SK-N-SH treated with all-trans-retinoic acid at 6 μM for 48 hours (cell line): ENCODE data around the gene FBXL3.

ENCODE experiments used
- ATAC-seq: fragments of 200-7000 bp; cut with Tn5 transposase; 3 replicates; pipeline ENCODE4 v1.9.1; 2020; ENCODE audit warnings: mild to moderate bottlenecking, moderate library complexity
- ARNTL ChIP-seq: fragments of 450-650 bp; formaldehyde crosslinking; IDR thresholded peaks from 2 replicates; pipeline ENCODE4 v1.5.0; 2020; ENCODE audit warnings: low read depth, mild to moderate bottlenecking, moderate library complexity, borderline replicate concordance
- CSDC2 ChIP-seq: fragments of 250-450 bp; sonication (Bioruptor Pico); IDR thresholded peaks from 2 replicates; pipeline ENCODE4 v1.5.0; 2020; ENCODE audit warnings: mild to moderate bottlenecking, moderate library complexity
- ESRRG ChIP-seq: fragments of 250-450 bp; sonication (Bioruptor Pico); IDR thresholded peaks from 2 replicates; pipeline ENCODE4 v1.6.1; 2021; ENCODE audit warnings: mild to moderate bottlenecking
- GLIS3 ChIP-seq: fragments of 250-450 bp; sonication (Bioruptor Pico); IDR thresholded peaks from 2 replicates; pipeline ENCODE4 v1.5.0; 2020; ENCODE audit warnings: mild to moderate bottlenecking, moderate library complexity
- OSR1 ChIP-seq: fragments of 250-450 bp; sonication (Bioruptor Pico); IDR thresholded peaks from 2 replicates; pipeline ENCODE4 v1.8.0; 2022; ENCODE audit warnings: moderate library complexity, mild to moderate bottlenecking, inconsistent platforms
- PPARA ChIP-seq: fragments of 250-450 bp; sonication (Bioruptor Pico); IDR thresholded peaks from 2 replicates; pipeline ENCODE4 v1.5.0; 2020; ENCODE audit warnings: mild to moderate bottlenecking, borderline replicate concordance
- SNAI2 ChIP-seq: fragments of 250-450 bp; sonication (Bioruptor Pico); IDR thresholded peaks from 2 replicates; pipeline ENCODE4 v1.5.0; 2020; ENCODE audit warnings: mild to moderate bottlenecking, moderate library complexity
- TCF4 ChIP-seq: fragments of 250-450 bp; sonication (Bioruptor Pico); IDR thresholded peaks from 2 replicates; pipeline ENCODE4 v1.8.0; 2021; ENCODE audit warnings: mild to moderate bottlenecking, moderate library complexity, borderline replicate concordance
- TOX ChIP-seq: fragments of 250-450 bp; sonication (Bioruptor Pico); IDR thresholded peaks from 2 replicates; pipeline ENCODE4 v1.8.0; 2021; ENCODE audit warnings: mild to moderate bottlenecking, moderate library complexity, borderline replicate concordance
- ZFP3 ChIP-seq: fragments of 250-450 bp; sonication (Bioruptor Pico); IDR thresholded peaks from 2 replicates; pipeline ENCODE4 v1.5.0; 2020; ENCODE audit warnings: mild to moderate bottlenecking, moderate library complexity
- ZFP30 ChIP-seq: fragments of 450-650 bp; formaldehyde crosslinking; IDR thresholded peaks from 2 replicates; pipeline ENCODE4 v1.5.0; 2022; ENCODE audit warnings: mild to moderate bottlenecking, moderate library complexity
- ZNF565 ChIP-seq: fragments of 450-650 bp; formaldehyde crosslinking; conservative IDR thresholded peaks from 2 replicates; pipeline ENCODE4 v1.5.0; 2020; ENCODE audit warnings: low read depth, mild to moderate bottlenecking, moderate library complexity
- ZNF70 ChIP-seq: fragments of 450-650 bp; formaldehyde crosslinking; IDR thresholded peaks from 2 replicates; pipeline ENCODE4 v1.5.0; 2020; ENCODE audit warnings: mild to moderate bottlenecking, moderate library complexity
- ZNF8 ChIP-seq: fragments of 450-650 bp; formaldehyde crosslinking; IDR thresholded peaks from 2 replicates; pipeline ENCODE4 v1.5.0; 2020; ENCODE audit warnings: mild to moderate bottlenecking, moderate library complexity
- TF ChIP-seq, protein P1 (sequence below): fragments of 250-450 bp; sonication (Bioruptor Pico); IDR thresholded peaks from 2 replicates; pipeline ENCODE4 v1.8.0; 2021; ENCODE audit warnings: low read depth, mild to moderate bottlenecking, moderate library complexity, borderline replicate concordance
- TF ChIP-seq, protein P2 (sequence below): fragments of 250-450 bp; sonication (Bioruptor Pico); IDR thresholded peaks from 2 replicates; pipeline ENCODE4 v1.5.1; 2020; ENCODE audit warnings: low read depth, mild to moderate bottlenecking, moderate library complexity
- TF ChIP-seq, protein P3 (sequence below): fragments of 250-450 bp; sonication (Bioruptor Pico); IDR thresholded peaks from 2 replicates; pipeline ENCODE4 v1.5.1; 2021; ENCODE audit warnings: mild to moderate bottlenecking, moderate library complexity
- TF ChIP-seq, protein P4 (sequence below): fragments of 250-450 bp; sonication (Bioruptor Pico); IDR thresholded peaks from 2 replicates; pipeline ENCODE4 v1.5.0; 2020; ENCODE audit warnings: mild to moderate bottlenecking, moderate library complexity
- TF ChIP-seq, protein P5 (sequence below): fragments of 250-450 bp; sonication (Bioruptor Pico); IDR thresholded peaks from 2 replicates; pipeline ENCODE4 v1.8.0; 2020; ENCODE audit warnings: mild to moderate bottlenecking, moderate library complexity, borderline replicate concordance

Gene FBXL3

DNA sequence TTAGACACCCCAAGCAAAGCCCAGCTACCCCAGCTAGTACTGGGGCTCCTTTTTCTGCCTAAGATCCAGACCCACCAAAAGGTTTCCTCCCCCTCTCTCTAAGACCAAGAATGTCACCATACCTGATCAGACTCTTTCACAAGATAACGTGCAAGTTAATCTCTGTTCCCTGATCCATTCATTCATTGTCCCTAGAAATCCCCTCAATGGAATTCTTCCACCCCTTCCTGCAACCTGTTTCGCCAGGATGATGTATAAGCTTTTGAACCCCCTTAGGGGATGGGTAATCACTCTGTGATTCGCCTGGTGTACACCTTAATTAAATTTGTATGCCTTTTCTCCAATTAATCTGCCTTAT is 52.4 kb downstream of the FBXL3 start (continued):
- TF ChIP-seq OSR1: no peak
- TF ChIP-seq, protein P1, sequence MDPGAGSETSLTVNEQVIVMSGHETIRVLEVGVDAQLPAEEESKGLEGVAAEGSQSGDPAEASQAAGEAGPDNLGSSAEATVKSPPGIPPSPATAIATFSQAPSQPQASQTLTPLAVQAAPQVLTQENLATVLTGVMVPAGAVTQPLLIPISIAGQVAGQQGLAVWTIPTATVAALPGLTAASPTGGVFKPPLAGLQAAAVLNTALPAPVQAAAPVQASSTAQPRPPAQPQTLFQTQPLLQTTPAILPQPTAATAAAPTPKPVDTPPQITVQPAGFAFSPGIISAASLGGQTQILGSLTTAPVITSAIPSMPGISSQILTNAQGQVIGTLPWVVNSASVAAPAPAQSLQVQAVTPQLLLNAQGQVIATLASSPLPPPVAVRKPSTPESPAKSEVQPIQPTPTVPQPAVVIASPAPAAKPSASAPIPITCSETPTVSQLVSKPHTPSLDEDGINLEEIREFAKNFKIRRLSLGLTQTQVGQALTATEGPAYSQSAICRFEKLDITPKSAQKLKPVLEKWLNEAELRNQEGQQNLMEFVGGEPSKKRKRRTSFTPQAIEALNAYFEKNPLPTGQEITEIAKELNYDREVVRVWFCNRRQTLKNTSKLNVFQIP: no peak
- no peak for TF ChIP-seq PPARA (CRISPR knock-in tag)

DNA sequence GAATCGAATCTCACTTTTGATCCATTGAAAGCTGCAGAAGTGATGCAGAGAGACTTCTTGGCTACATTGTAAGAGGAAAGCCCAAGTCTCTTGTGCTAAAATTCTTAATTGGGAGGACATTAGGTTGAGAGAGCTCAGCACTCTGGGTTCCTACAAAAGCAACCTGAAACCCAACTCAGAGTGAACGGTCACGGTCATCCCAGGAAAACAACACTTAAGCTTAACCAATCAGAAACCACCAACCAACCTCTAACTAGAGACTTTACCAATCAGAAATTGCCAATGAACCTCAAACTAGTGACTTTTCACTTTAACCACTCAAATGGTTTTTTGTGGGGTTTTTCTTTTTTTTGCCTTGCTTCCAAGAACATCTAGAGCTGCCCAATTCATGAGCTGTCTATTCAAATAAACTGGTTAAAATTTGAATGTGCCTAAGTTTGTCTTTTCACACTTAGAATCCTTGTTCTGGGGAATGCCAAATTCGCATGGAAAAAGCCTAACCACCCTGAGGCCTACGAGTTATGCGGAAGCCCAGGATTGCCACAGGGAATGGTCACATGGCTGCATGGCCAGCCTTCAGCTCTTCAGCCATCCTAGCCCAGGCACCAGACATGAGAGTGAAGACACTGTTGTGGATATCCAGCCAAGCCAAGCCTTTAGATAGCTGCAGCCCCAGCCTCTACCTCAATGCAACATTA is 52.9 kb downstream of the FBXL3 start:
- ATAC-seq: no peak
- no peak for TF ChIP-seq ZNF70 (CRISPR knock-in tag)
- no peak for TF ChIP-seq GLIS3 (CRISPR knock-in tag)
- TF ChIP-seq, protein P2, sequence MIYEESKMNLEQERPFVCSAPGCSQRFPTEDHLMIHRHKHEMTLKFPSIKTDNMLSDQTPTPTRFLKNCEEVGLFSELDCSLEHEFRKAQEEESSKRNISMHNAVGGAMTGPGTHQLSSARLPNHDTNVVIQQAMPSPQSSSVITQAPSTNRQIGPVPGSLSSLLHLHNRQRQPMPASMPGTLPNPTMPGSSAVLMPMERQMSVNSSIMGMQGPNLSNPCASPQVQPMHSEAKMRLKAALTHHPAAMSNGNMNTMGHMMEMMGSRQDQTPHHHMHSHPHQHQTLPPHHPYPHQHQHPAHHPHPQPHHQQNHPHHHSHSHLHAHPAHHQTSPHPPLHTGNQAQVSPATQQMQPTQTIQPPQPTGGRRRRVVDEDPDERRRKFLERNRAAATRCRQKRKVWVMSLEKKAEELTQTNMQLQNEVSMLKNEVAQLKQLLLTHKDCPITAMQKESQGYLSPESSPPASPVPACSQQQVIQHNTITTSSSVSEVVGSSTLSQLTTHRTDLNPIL (CRISPR knock-in tag): no peak
- TF ChIP-seq, protein P1: no peak
- TF ChIP-seq ZNF565 (CRISPR knock-in tag): no peak
- TF ChIP-seq ESRRG (CRISPR knock-in tag): no peak
- TF ChIP-seq TOX (CRISPR knock-in tag): no peak
- TF ChIP-seq, protein P3, sequence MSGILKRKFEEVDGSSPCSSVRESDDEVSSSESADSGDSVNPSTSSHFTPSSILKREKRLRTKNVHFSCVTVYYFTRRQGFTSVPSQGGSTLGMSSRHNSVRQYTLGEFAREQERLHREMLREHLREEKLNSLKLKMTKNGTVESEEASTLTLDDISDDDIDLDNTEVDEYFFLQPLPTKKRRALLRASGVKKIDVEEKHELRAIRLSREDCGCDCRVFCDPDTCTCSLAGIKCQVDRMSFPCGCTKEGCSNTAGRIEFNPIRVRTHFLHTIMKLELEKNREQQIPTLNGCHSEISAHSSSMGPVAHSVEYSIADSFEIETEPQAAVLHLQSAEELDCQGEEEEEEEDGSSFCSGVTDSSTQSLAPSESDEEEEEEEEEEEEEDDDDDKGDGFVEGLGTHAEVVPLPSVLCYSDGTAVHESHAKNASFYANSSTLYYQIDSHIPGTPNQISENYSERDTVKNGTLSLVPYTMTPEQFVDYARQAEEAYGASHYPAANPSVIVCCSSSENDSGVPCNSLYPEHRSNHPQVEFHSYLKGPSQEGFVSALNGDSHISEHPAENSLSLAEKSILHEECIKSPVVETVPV: no peak
- no peak for TF ChIP-seq OSR1
- TF ChIP-seq ZFP30 (CRISPR knock-in tag): no peak
- TF ChIP-seq, protein P4, sequence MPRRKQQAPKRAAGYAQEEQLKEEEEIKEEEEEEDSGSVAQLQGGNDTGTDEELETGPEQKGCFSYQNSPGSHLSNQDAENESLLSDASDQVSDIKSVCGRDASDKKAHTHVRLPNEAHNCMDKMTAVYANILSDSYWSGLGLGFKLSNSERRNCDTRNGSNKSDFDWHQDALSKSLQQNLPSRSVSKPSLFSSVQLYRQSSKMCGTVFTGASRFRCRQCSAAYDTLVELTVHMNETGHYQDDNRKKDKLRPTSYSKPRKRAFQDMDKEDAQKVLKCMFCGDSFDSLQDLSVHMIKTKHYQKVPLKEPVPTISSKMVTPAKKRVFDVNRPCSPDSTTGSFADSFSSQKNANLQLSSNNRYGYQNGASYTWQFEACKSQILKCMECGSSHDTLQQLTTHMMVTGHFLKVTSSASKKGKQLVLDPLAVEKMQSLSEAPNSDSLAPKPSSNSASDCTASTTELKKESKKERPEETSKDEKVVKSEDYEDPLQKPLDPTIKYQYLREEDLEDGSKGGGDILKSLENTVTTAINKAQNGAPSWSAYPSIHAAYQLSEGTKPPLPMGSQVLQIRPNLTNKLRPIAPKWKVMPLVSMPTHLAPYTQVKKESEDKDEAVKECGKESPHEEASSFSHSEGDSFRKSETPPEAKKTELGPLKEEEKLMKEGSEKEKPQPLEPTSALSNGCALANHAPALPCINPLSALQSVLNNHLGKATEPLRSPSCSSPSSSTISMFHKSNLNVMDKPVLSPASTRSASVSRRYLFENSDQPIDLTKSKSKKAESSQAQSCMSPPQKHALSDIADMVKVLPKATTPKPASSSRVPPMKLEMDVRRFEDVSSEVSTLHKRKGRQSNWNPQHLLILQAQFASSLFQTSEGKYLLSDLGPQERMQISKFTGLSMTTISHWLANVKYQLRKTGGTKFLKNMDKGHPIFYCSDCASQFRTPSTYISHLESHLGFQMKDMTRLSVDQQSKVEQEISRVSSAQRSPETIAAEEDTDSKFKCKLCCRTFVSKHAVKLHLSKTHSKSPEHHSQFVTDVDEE: no peak
- no peak for TF ChIP-seq TCF4 (CRISPR knock-in tag)
- TF ChIP-seq ZNF8: no peak
- no peak for TF ChIP-seq CSDC2 (CRISPR knock-in tag)
- no peak for TF ChIP-seq ZFP3 (CRISPR knock-in tag)
- TF ChIP-seq, protein P5, sequence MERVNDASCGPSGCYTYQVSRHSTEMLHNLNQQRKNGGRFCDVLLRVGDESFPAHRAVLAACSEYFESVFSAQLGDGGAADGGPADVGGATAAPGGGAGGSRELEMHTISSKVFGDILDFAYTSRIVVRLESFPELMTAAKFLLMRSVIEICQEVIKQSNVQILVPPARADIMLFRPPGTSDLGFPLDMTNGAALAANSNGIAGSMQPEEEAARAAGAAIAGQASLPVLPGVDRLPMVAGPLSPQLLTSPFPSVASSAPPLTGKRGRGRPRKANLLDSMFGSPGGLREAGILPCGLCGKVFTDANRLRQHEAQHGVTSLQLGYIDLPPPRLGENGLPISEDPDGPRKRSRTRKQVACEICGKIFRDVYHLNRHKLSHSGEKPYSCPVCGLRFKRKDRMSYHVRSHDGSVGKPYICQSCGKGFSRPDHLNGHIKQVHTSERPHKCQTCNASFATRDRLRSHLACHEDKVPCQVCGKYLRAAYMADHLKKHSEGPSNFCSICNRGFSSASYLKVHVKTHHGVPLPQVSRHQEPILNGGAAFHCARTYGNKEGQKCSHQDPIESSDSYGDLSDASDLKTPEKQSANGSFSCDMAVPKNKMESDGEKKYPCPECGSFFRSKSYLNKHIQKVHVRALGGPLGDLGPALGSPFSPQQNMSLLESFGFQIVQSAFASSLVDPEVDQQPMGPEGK (CRISPR knock-in tag): no peak
- TF ChIP-seq ARNTL (CRISPR knock-in tag): no peak
- no peak for TF ChIP-seq SNAI2
